ENCODE results near the gene MYO15A.

DNA sequence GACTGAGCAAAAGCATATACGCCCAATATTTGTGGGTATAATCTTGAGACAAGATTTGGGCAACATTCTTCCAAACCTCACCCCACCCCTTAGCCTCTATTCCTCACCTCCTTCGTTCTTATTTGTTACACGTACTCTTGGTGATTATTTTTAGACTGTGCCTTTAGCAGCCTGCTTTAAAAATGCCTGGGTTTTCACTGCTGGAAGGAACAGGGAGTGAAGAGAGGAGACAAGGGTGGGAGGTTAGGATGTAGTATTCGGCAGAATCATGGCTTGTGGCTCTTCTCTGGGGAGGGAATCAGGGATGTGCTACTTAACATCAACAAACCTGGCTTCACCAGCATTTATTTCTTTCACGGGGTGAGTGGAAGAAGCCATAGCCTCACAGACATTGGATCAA is 86.7 kb downstream of the MYO15A start:
- TF ChIP-seq GATA3 (IDR thresholded peaks at IDR 0.05; ENCODE audit: low read depth, low read length) (no peak), GATA2 (IDR thresholded peaks at IDR 0.05; ENCODE audit: low read depth, low read length) (no peak)

Measured in SH-SY5Y (cell line).